Astrocyte (in vitro differentiated cells and primary cell): ENCODE results near the gene STARD13.
"Not testable (repeated sequence)": the region's sequence is repeated elsewhere in the genome, so short reads cannot be mapped to it uniquely, and the experiment has no call there.

Experiments used
- CTCF ChIP-seq: IDR thresholded peaks from 2 replicates; pipeline ENCODE4 v1.5.1; 2011; ENCODE audit warnings: low read depth, mild to moderate bottlenecking, inconsistent platforms, low read length, moderate library complexity; ENCODE audit not compliant: insufficient read depth
- EZH2 ChIP-seq: IDR thresholded peaks from 2 replicates; pipeline ENCODE4 v1.6.1; 2012; ENCODE audit warnings: mild to moderate bottlenecking, low read length, inconsistent platforms; ENCODE audit not compliant: insufficient read depth

GRCh38 chr13:33177340-33178208, 108.0 kb downstream of the STARD13 start:
- not testable (repeated sequence) for TF ChIP-seq CTCF, EZH2
